Endothelial cell of umbilical vein (primary cell): ENCODE results near the gene MYL5. TPM values are rescaled to one million over a fixed set of nuclear protein-coding genes. Genes with fewer than 3 reads are reported as not detected.

Experiments
- BruUV-seq: library from RNA; stranded (reverse); fragments of 400-500 nt; replicated peaks from 2 replicates; lab custom pipeline; 2021; lab: Mats Ljungman, UMichigan
- CTCF ChIA-PET: fragments of 300-600, 350-600 bp; sonication (Branson Sonifier 250); formaldehyde crosslinking; loops from one replicate; lab custom pipeline; 2021; ENCODE audit warnings: antibody characterized with exemption, inconsistent platforms; lab: Charles Lee
- POLR2A ChIA-PET: fragments of 300-600, 350-600 bp; sonication (Branson Sonifier 250); formaldehyde crosslinking; loops from one replicate; lab custom pipeline; 2021; ENCODE audit warnings: antibody characterized with exemption, inconsistent platforms; lab: Charles Lee
- DNase-seq: peaks from one replicate; pipeline ENCODE4 v3.0.0-alpha.2; 2011; ENCODE audit warnings: low read depth, low spot score
- FAIRE-seq: peaks from 2 replicates; lab custom pipeline; 2011; peaks lifted over from hg19 to GRCh38; lab: Jason Lieb, UNC
- H2AFZ ChIP-seq: 2 replicates; pipeline ENCODE4 v1.6.0; 2012; ENCODE audit warnings: low read depth, low read length, control low read depth, inconsistent platforms
- H3K27ac ChIP-seq: 2 replicates; pipeline ENCODE4 v1.5.1; 2011; ENCODE audit warnings: low read depth, mild to moderate bottlenecking, control low read depth, low read length, moderate library complexity; ENCODE audit not compliant: insufficient read depth
- H3K27me3 ChIP-seq, 2 experiments: 2 replicates each; pipeline versions ENCODE4 v1.6.0 to v1.6.1; 2011; ENCODE audit warnings: low read length in 2 of 2, mixed read lengths in 1 of 2; ENCODE audit not compliant: control insufficient read depth in 2 of 2, insufficient read depth in 2 of 2
- H3K36me3 ChIP-seq, 2 experiments: 2 replicates in 1 of 2; 3 replicates in 1 of 2; pipeline ENCODE4 v1.5.1; 2011; ENCODE audit warnings: low read length in 2 of 2, mild to moderate bottlenecking in 1 of 2, moderate library complexity in 1 of 2; ENCODE audit not compliant: control insufficient read depth in 2 of 2, insufficient read depth in 2 of 2; ENCODE audit errors: extremely low read depth in 1 of 2
- H3K4me1 ChIP-seq: 3 replicates; pipeline ENCODE4 v1.5.1; 2011; ENCODE audit warnings: mild to moderate bottlenecking, low read length; ENCODE audit not compliant: control insufficient read depth, insufficient read depth; ENCODE audit errors: extremely low read depth
- H3K4me2 ChIP-seq: 2 replicates; pipeline ENCODE4 v1.6.1; 2011; ENCODE audit warnings: low read length, control low read depth, mixed read lengths; ENCODE audit not compliant: insufficient read depth
- H3K4me3 ChIP-seq, 3 experiments: fragments of 200-600 bp in 1 of 3; sonication (generic), shearing (Covaris generic) in 1 of 3; replicated peaks in 1 of 3; 2 replicates each; pipeline ENCODE4 v1.5.1; 2011 to 2016; ENCODE audit warnings: control low read depth in 3 of 3, low read length in 3 of 3, mild to moderate bottlenecking in 2 of 3, inconsistent platforms in 1 of 3, low read depth in 1 of 3, moderate library complexity in 1 of 3; ENCODE audit not compliant: insufficient read depth in 1 of 3
- H3K79me2 ChIP-seq: 2 replicates; pipeline ENCODE4 v1.6.0; 2012; ENCODE audit warnings: low read length, inconsistent platforms; ENCODE audit not compliant: control insufficient read depth, insufficient read depth
- H3K9ac ChIP-seq: replicated peaks from 2 replicates; pipeline ENCODE3; 2011; ENCODE audit warnings: low read length, control low read depth; ENCODE audit not compliant: insufficient read depth; ENCODE audit errors: extremely low read depth
- H3K9me1 ChIP-seq: replicated peaks from 3 replicates; pipeline ENCODE4 v1.6.0; 2011; ENCODE audit warnings: mild to moderate bottlenecking, low read length; ENCODE audit not compliant: control insufficient read depth, insufficient read depth; ENCODE audit errors: extremely low read depth
- H3K9me3 ChIP-seq: replicated peaks from 2 replicates; pipeline ENCODE4 v1.5.1; 2012; ENCODE audit warnings: low read length, inconsistent platforms; ENCODE audit not compliant: control insufficient read depth, insufficient read depth
- H4K20me1 ChIP-seq: replicated peaks from 2 replicates; pipeline ENCODE3; 2011; ENCODE audit warnings: mild to moderate bottlenecking, low read length; ENCODE audit not compliant: control insufficient read depth, insufficient read depth; ENCODE audit errors: extremely low read depth
- EZH2 ChIP-seq: IDR thresholded peaks from 2 replicates; pipeline ENCODE4 v1.6.1; 2012; ENCODE audit warnings: borderline replicate concordance, low read depth, mild to moderate bottlenecking, moderate library complexity, low read length, inconsistent platforms; ENCODE audit not compliant: severe bottlenecking
- FOS ChIP-seq: IDR thresholded peaks from 2 replicates; pipeline ENCODE4 v1.6.1; 2011; ENCODE audit warnings: mild to moderate bottlenecking, low read length, moderate library complexity, borderline replicate concordance; ENCODE audit not compliant: insufficient read depth
- GATA2 ChIP-seq: IDR thresholded peaks from 2 replicates; pipeline ENCODE4 v1.7.0; 2011; ENCODE audit warnings: low read depth, mild to moderate bottlenecking, moderate library complexity, mixed read lengths, low read length; ENCODE audit not compliant: insufficient read length, insufficient read depth
- JUN ChIP-seq: IDR thresholded peaks from 2 replicates; pipeline ENCODE4 v1.6.1; 2011; ENCODE audit warnings: borderline replicate concordance, low read depth; ENCODE audit not compliant: insufficient read length, insufficient read depth
- MYC ChIP-seq: IDR thresholded peaks from one replicate; pipeline ENCODE4 v1.6.1; 2011; ENCODE audit warnings: mild to moderate bottlenecking, low read depth, low read length
- POLR2A ChIP-seq: IDR thresholded peaks from 2 replicates; pipeline ENCODE4 v1.6.1; 2012; ENCODE audit warnings: low read depth, mild to moderate bottlenecking, control low read depth, low read length
- POLR2AphosphoS5 ChIP-seq: IDR thresholded peaks from 2 replicates; pipeline ENCODE4 v1.6.1; 2012; ENCODE audit warnings: low read depth, mild to moderate bottlenecking, control low read depth, low read length, moderate library complexity; ENCODE audit not compliant: insufficient read depth
- dilution Hi-C: fragments of 300-500 bp; cut with MboI; formaldehyde crosslinking; loops from one replicate; pipeline ENCODE4 v1.15.0; 2019; ENCODE audit warnings: low sequenced_read_pairs; ENCODE audit not compliant: extremely low pct_ligation_motif_present
- intact Hi-C: fragments of 100-400 bp; cut with micrococcal nuclease; formaldehyde crosslinking; loops from one replicate; pipeline ENCODE4 v1.10.0; 2022
- polyA plus RNA-seq, 4 experiments: library from polyadenylated mRNA; depleted of rRNA in 3 of 4; stranded (reverse) in 3 of 4; unstranded in 1 of 4; fragments of >200 nt; gene quantifications; 2 replicates each; pipeline versions ENCODE4 v1.2.1 to v1.2.3, GENCODE V29; 2011 to 2012; ENCODE audit warnings: missing spikeins in 1 of 4
- total RNA-seq: library from RNA; stranded (reverse); gene quantifications from 2 replicates; pipeline ENCODE4 v1.2.3, GENCODE V29; 2021
- TF ChIP-seq, protein P1 (sequence below): IDR thresholded peaks from 2 replicates; pipeline ENCODE4 v1.6.1; 2011; ENCODE audit not compliant: insufficient read depth, insufficient read length
- TF ChIP-seq, protein P2 (sequence below), 2 donors: IDR thresholded peaks; 1 replicate in 1 of 2; 2 replicates in 1 of 2; pipeline ENCODE4 v1.5.1; 2011; ENCODE audit warnings: low read length in 2 of 2, mild to moderate bottlenecking in 2 of 2, moderate library complexity in 2 of 2, control low read depth in 1 of 2, inconsistent platforms in 1 of 2, low read depth in 1 of 2; ENCODE audit not compliant: insufficient read depth in 1 of 2; ENCODE audit errors: extremely low read depth in 1 of 2

MYL5 gene
- total and polyA plus RNA-seq, 2 donors (not counting 3 experiments of a cell fraction or from before 2014, with no cell fraction given), result 12.3 to 13.4 TPM

DNA sequence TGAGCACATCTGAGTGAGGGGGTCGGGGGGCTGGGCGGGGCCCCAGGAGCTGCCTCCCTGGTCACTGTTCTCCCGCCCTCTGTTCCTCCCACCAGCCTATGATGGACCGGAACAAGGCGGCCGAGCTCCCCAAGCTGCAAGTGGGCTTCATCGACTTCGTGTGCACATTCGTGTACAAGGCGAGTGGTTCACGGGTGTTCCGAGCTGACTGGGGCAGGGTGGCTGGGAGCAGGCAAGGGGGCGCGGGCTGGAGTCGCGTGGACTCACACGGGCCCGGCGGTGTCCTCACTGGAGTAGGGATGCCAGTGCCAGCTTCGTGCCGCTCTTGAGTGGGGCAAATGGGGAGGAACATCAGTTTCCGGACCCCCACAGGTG lies 7.9 kb upstream of the MYL5 start:
- FAIRE-seq, result no peak
- no TSS peak for BruUV-seq
- no peak overlapping the region for H2AFZ ChIP-seq
- H3K27ac ChIP-seq, result no peak overlapping the region
- H3K4me3 ChIP-seq, result no peak overlapping the region
- no peaks in the 10 kb centered on the region for H3K79me2 ChIP-seq
- no peak overlapping the region for H3K9ac ChIP-seq
- H3K9me3 ChIP-seq, result no peaks in the 10 kb centered on the region
- DNase-seq, result no peak
- H3K9me1 ChIP-seq, result no peaks in the 10 kb centered on the region
- H3K27me3 ChIP-seq, result peaks cover 0 to 5% of the 10 kb centered on the region in 2 experiments
- peaks cover under 1% of the 10 kb centered on the region in 2 experiments for H3K36me3 ChIP-seq
- POLR2A ChIA-PET, result no interaction called here
- no peak overlapping the region for H3K4me2 ChIP-seq
- no peaks in the 10 kb centered on the region for H3K4me1 ChIP-seq
- intact Hi-C loops, result no loop called here
- H4K20me1 ChIP-seq, result no peaks in the 10 kb centered on the region
- dilution Hi-C loops, result no loop called here
- CTCF ChIA-PET, result no interaction called here
- TF ChIP-seq FOS (no peak), POLR2A (no peak), GATA2 (no peak), JUN (no peak), POLR2AphosphoS5 (no peak), EZH2 (no peak), MYC (no peak)
- TF ChIP-seq, protein P1, sequence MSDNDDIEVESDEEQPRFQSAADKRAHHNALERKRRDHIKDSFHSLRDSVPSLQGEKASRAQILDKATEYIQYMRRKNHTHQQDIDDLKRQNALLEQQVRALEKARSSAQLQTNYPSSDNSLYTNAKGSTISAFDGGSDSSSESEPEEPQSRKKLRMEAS, result no peak
- TF ChIP-seq, protein P2, sequence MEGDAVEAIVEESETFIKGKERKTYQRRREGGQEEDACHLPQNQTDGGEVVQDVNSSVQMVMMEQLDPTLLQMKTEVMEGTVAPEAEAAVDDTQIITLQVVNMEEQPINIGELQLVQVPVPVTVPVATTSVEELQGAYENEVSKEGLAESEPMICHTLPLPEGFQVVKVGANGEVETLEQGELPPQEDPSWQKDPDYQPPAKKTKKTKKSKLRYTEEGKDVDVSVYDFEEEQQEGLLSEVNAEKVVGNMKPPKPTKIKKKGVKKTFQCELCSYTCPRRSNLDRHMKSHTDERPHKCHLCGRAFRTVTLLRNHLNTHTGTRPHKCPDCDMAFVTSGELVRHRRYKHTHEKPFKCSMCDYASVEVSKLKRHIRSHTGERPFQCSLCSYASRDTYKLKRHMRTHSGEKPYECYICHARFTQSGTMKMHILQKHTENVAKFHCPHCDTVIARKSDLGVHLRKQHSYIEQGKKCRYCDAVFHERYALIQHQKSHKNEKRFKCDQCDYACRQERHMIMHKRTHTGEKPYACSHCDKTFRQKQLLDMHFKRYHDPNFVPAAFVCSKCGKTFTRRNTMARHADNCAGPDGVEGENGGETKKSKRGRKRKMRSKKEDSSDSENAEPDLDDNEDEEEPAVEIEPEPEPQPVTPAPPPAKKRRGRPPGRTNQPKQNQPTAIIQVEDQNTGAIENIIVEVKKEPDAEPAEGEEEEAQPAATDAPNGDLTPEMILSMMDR (IDR thresholded peaks at IDR 0.05; ENCODE audit: extremely low read depth in 1 of 2, insufficient read depth in 1 of 2, low read depth in 1 of 2, low read length in 2 of 2), result no peak
